ENCODE results near the gene CDCP2. TPM values are rescaled to one million over a fixed set of nuclear protein-coding genes. Genes with fewer than 3 reads are reported as not detected.
"Not testable (repeated sequence)": the region's sequence is repeated elsewhere in the genome, so short reads cannot be mapped to it uniquely, and the experiment has no call there.

The CDCP2 gene
- total and polyA plus RNA-seq, 2 experiments from 2014 or later, result not detected

DNA sequence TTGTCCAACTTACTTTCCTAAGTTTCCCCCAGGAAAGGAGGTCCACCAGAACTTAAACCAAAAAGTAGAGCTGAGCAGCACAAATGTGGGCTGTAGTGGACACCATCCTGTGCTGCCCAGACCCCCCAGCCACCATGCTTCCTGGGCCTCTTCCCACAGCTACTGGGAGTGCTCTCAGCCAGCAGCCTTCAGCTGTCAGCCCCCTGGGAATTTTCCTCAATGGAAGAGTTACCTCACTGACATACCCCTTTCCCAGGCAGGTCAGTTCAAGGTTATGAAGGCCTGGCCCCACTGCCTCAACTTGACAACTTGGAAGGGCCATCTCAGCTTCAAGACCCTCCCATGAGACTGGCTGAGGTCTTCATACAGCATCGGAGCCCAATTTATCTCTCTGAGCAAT is 47.7 kb downstream of the CDCP2 start (continued):
- TF ChIP-seq, protein P1, sequence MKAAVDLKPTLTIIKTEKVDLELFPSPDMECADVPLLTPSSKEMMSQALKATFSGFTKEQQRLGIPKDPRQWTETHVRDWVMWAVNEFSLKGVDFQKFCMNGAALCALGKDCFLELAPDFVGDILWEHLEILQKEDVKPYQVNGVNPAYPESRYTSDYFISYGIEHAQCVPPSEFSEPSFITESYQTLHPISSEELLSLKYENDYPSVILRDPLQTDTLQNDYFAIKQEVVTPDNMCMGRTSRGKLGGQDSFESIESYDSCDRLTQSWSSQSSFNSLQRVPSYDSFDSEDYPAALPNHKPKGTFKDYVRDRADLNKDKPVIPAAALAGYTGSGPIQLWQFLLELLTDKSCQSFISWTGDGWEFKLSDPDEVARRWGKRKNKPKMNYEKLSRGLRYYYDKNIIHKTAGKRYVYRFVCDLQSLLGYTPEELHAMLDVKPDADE (IDR thresholded peaks at IDR 0.05), result no peak
- TF ChIP-seq NANOG (IDR thresholded peaks at IDR 0.05; ENCODE audit: borderline replicate concordance) (no peak), CREB1 (CRISPR knock-in tag; IDR thresholded peaks at IDR 0.05; ENCODE audit: low read depth) (no peak), POLR2AphosphoS5 (IDR thresholded peaks at IDR 0.05; ENCODE audit: low read depth) (no peak), EZH2 (IDR thresholded peaks at IDR 0.05; ENCODE audit: low read depth, unreplicated experiment) (no peak), STAT1 (IDR thresholded peaks at IDR 0.05; ENCODE audit: unreplicated experiment) (no peak), JUNB (IDR thresholded peaks at IDR 0.05; ENCODE audit: unreplicated experiment) (no peak), EZH2phosphoT487 (IDR thresholded peaks at IDR 0.05; ENCODE audit: unreplicated experiment) (no peak)
- TF ChIP-seq, protein P2, sequence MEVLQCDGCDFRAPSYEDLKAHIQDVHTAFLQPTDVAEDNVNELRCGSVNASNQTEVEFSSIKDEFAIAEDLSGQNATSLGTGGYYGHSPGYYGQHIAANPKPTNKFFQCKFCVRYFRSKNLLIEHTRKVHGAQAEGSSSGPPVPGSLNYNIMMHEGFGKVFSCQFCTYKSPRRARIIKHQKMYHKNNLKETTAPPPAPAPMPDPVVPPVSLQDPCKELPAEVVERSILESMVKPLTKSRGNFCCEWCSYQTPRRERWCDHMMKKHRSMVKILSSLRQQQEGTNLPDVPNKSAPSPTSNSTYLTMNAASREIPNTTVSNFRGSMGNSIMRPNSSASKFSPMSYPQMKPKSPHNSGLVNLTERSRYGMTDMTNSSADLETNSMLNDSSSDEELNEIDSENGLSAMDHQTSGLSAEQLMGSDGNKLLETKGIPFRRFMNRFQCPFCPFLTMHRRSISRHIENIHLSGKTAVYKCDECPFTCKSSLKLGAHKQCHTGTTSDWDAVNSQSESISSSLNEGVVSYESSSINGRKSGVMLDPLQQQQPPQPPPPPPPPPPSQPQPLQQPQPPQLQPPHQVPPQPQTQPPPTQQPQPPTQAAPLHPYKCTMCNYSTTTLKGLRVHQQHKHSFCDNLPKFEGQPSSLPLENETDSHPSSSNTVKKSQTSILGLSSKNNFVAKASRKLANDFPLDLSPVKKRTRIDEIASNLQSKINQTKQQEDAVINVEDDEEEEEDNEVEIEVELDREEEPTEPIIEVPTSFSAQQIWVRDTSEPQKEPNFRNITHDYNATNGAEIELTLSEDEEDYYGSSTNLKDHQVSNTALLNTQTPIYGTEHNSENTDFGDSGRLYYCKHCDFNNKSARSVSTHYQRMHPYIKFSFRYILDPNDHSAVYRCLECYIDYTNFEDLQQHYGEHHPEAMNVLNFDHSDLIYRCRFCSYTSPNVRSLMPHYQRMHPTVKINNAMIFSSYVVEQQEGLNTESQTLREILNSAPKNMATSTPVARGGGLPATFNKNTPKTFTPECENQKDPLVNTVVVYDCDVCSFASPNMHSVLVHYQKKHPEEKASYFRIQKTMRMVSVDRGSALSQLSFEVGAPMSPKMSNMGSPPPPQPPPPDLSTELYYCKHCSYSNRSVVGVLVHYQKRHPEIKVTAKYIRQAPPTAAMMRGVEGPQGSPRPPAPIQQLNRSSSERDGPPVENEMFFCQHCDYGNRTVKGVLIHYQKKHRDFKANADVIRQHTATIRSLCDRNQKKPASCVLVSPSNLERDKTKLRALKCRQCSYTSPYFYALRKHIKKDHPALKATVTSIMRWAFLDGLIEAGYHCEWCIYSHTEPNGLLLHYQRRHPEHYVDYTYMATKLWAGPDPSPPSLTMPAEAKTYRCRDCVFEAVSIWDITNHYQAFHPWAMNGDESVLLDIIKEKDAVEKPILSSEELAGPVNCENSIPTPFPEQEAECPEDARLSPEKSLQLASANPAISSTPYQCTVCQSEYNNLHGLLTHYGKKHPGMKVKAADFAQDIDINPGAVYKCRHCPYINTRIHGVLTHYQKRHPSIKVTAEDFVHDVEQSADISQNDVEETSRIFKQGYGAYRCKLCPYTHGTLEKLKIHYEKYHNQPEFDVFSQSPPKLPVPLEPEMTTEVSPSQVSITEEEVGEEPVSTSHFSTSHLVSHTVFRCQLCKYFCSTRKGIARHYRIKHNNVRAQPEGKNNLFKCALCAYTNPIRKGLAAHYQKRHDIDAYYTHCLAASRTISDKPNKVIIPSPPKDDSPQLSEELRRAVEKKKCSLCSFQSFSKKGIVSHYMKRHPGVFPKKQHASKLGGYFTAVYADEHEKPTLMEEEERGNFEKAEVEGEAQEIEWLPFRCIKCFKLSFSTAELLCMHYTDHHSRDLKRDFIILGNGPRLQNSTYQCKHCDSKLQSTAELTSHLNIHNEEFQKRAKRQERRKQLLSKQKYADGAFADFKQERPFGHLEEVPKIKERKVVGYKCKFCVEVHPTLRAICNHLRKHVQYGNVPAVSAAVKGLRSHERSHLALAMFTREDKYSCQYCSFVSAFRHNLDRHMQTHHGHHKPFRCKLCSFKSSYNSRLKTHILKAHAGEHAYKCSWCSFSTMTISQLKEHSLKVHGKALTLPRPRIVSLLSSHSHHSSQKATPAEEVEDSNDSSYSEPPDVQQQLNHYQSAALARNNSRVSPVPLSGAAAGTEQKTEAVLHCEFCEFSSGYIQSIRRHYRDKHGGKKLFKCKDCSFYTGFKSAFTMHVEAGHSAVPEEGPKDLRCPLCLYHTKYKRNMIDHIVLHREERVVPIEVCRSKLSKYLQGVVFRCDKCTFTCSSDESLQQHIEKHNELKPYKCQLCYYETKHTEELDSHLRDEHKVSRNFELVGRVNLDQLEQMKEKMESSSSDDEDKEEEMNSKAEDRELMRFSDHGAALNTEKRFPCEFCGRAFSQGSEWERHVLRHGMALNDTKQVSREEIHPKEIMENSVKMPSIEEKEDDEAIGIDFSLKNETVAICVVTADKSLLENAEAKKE (CRISPR knock-in tag; IDR thresholded peaks at IDR 0.05), result no peak

DNA sequence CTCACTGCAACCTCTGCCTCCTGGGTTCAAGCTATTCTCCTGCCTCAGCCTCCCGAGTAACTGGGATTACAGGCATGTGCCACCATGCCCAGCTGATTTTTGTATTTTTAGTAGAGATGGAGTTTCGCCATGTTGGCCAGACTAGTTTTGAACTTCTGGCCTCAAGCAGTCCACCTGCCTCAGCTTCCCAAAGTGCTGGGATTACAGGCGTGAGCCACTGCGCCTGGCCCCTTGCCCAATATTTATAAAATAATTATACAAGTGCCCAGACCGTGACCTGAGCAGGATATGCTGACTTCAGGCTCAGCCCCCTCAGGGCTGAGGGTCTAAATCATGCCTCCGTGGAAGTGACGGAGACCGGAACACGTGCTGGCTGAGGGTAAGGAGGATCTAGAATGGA is 48.2 kb downstream of the CDCP2 start:
- not testable (repeated sequence) for H3K4me2 ChIP-seq; H4K20me1 ChIP-seq (replicated peaks; ENCODE audit: insufficient read depth); H3K27ac ChIP-seq (ENCODE audit: low read depth); H2AFZ ChIP-seq; H3K36me3 ChIP-seq (ENCODE audit: insufficient read depth); H3K27me3 Mint-ChIP-seq (ENCODE audit: insufficient read depth, low read depth, poor library complexity); H3K4me3 ChIP-seq; H3K9me2 ChIP-seq (ENCODE audit: insufficient read depth); H3K79me2 ChIP-seq (replicated peaks; ENCODE audit: insufficient read depth); H3K4me3 Mint-ChIP-seq; ATAC-seq; H3F3A ChIP-seq (replicated peaks; ENCODE audit: low read depth); H3K27ac Mint-ChIP-seq; DNase-seq (ENCODE audit: low spot score); H3K4me1 Mint-ChIP-seq; H3K27me3 ChIP-seq (ENCODE audit: insufficient read depth); H3K36me3 Mint-ChIP-seq (ENCODE audit: low read depth); H3K9me3 Mint-ChIP-seq; H3K4me1 ChIP-seq (ENCODE audit: insufficient read depth)

All from GM23338 (cell line).